Suprapubic skin (tissue), 4 donors: ENCODE data around the gene SH3TC1.

Experiments used
- EP300 ChIP-seq: sonication (generic); formaldehyde crosslinking; IDR thresholded peaks from one replicate; pipeline ENCODE4 v1.6.1; 2017; ENCODE audit warnings: antibody characterized with exemption
- POLR2A ChIP-seq, 2 donors: fragments of 450-650 bp; IDR thresholded peaks; one replicate each; pipeline ENCODE4 v1.6.1; 2017; ENCODE audit warnings: antibody characterized with exemption in 2 of 2, mild to moderate bottlenecking in 2 of 2, moderate library complexity in 2 of 2
- POLR2AphosphoS5 ChIP-seq, 3 donors: sonication (generic); formaldehyde crosslinking; IDR thresholded peaks; one replicate each; pipeline ENCODE4 v1.6.1; 2017; ENCODE audit warnings: antibody characterized with exemption in 3 of 3
- TF ChIP-seq, protein P1 (sequence below), 2 donors: fragments of 200-600 bp in 1 of 2; fragments of 450-650 bp in 1 of 2; sonication (generic) in 1 of 2; IDR thresholded peaks; one replicate each; pipeline ENCODE4 v1.5.1; 2016 to 2019; ENCODE audit warnings: antibody characterized with exemption in 2 of 2, mild to moderate bottlenecking in 1 of 2, moderate library complexity in 1 of 2

GRCh38 chr4:8169763-8170162, 29.3 kb upstream of the SH3TC1 start:
- TF ChIP-seq, protein P1, sequence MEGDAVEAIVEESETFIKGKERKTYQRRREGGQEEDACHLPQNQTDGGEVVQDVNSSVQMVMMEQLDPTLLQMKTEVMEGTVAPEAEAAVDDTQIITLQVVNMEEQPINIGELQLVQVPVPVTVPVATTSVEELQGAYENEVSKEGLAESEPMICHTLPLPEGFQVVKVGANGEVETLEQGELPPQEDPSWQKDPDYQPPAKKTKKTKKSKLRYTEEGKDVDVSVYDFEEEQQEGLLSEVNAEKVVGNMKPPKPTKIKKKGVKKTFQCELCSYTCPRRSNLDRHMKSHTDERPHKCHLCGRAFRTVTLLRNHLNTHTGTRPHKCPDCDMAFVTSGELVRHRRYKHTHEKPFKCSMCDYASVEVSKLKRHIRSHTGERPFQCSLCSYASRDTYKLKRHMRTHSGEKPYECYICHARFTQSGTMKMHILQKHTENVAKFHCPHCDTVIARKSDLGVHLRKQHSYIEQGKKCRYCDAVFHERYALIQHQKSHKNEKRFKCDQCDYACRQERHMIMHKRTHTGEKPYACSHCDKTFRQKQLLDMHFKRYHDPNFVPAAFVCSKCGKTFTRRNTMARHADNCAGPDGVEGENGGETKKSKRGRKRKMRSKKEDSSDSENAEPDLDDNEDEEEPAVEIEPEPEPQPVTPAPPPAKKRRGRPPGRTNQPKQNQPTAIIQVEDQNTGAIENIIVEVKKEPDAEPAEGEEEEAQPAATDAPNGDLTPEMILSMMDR (IDR thresholded peaks at IDR 0.05) = no peak
- TF ChIP-seq POLR2AphosphoS5 (IDR thresholded peaks at IDR 0.05) (no peak), EP300 (no peak), POLR2A (IDR thresholded peaks at IDR 0.05) (no peak)
